ENCODE measurements around the gene ZNF398. TPM values are rescaled to one million over a fixed set of nuclear protein-coding genes. Genes with fewer than 3 reads are reported as not detected.
A peak's percentile ranks its signal among the peaks of the same experiment; 100 is the strongest.

ZNF398 gene, protein sequence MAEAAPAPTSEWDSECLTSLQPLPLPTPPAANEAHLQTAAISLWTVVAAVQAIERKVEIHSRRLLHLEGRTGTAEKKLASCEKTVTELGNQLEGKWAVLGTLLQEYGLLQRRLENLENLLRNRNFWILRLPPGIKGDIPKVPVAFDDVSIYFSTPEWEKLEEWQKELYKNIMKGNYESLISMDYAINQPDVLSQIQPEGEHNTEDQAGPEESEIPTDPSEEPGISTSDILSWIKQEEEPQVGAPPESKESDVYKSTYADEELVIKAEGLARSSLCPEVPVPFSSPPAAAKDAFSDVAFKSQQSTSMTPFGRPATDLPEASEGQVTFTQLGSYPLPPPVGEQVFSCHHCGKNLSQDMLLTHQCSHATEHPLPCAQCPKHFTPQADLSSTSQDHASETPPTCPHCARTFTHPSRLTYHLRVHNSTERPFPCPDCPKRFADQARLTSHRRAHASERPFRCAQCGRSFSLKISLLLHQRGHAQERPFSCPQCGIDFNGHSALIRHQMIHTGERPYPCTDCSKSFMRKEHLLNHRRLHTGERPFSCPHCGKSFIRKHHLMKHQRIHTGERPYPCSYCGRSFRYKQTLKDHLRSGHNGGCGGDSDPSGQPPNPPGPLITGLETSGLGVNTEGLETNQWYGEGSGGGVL
- total RNA-seq = 11.7 and 14.2 TPM in 2 replicates

DNA sequence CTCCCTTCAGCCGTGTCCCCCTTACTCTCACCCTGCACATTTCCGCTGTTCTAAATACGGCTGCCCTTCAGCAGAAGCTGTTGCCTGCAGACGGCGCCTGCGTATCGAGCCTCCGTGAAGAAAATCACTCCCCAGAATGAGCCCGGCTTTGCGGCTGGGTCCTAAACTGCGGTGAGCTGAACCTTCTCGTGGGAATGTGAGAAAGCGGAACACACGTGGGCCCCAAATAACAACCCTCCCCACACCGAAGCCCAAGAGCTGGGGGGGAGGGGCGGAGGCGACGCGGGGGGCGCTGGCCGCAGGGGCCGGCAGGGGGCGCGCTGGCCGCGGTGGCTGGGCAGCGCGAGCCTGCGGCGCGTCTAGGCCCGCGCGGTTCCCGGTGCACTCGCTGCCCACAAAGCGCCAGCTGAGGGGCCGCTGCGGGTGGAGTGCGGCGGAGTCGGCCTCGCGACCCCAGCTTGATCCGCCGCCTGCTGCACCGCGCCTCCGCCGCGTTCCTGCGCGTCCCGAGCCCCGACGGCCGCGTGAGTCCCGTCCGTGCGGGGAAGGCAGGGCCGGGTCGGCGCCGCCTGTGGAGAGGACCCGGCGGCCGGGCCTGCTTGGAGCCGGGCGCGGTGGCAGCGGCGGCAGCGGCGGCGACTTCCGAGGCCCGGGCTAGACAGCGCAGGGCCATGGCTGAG lies at the start of gene ZNF398:
ZNF398 (plus strand) TSS at position 382 of the 680 bp plus-strand sequence; CDS start at position 672, 290 bp downstream.
- Mint-ChIP-seq H3K9me3 (no peaks in the 10 kb centered on the region), H3K27me3 (no peaks in the 10 kb centered on the region), H3K4me1 (peaks cover 26% of the 10 kb centered on the region), H3K27ac (peak within 1 kb of the TSS; percentile 93), H3K36me3 (ENCODE audit: low read depth) (peaks cover 12% of the 10 kb centered on the region), H3K4me3 (peak within 1 kb of the TSS; percentile 93)
- intact Hi-C loops (cut with micrococcal nuclease) = loop anchor here (1.0 kb wide), 4 partner anchors 21 to 92 kb away; partner anchors contain the start of genes ZNF212, ZNF282 and ZNF425
- DNase-seq = peak; percentile 93

DNA sequence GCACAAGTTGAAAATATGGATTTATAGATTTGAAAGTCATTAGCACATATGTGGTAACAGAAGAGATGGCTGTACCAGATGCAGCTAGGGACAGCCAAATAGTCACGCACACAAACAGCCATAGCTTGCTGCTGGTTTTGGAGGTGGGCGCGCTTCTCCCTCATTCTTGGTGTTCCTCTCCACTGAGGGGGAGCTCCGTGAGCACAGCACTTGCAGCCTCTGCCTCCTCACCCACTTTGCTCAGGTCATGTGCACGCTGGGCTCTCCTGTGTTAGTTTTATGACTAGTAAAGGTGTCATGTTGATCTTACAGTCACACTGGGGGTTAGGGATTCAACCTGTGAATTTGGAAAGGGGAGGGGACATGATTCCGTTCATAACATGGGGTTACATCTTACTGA lies 48.2 kb upstream of the ZNF398 start:
- no peaks in the 10 kb centered on the region for H3K27me3 Mint-ChIP-seq
- intact Hi-C loops (cut with micrococcal nuclease) = no loop called here
- DNase-seq = no peak
- H3K4me1 Mint-ChIP-seq = no peaks in the 10 kb centered on the region
- no peaks in the 10 kb centered on the region for H3K36me3 Mint-ChIP-seq (ENCODE audit: low read depth)
- H3K27ac Mint-ChIP-seq = no peak overlapping the region
- no peak overlapping the region for H3K4me3 Mint-ChIP-seq
- no peaks in the 10 kb centered on the region for H3K9me3 Mint-ChIP-seq

DNA sequence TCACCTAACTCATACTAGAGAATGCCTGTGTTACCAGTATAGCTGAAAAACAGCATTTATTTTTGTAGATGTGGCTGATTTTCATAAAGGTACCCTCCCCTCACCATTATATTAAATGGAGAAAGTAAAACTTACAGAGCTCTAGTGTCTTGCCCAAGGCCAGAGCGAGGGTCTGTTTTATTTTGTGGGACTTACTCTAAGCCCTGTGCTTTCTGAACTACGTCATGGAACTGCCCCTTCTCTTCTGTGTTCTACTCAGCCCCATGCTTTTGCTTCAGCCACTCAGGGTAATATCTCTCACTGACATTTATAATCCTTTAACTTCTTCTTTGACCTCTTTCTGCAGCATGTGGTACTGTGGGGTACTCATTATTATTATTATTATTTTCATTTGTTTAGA lies 46.4 kb upstream of the ZNF398 start:
- Mint-ChIP-seq H3K27me3 (no peaks in the 10 kb centered on the region), H3K27ac (no peak overlapping the region), H3K4me1 (no peaks in the 10 kb centered on the region), H3K4me3 (no peak overlapping the region), H3K9me3 (no peaks in the 10 kb centered on the region), H3K36me3 (ENCODE audit: low read depth) (no peaks in the 10 kb centered on the region)
- intact Hi-C loops (cut with micrococcal nuclease) = no loop called here
- no peak for DNase-seq

DNA sequence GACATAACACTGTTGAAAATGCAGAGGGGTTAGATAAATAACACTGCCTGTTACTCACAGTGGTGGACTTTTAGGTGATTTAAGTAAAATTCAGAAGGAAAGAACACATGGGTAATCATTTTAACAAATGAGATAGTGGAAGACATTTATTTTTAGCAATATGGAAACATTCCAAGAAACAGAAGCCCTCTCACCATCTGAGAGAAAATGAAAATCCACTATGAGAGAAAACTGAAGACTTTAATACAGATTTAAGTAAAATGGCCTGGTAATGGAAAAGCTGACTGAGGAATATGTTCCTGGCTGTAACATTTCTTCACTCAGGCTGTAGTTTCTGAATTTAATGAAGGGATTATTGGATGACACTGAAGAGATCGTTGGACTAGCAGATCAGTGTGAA lies 44.6 kb upstream of the ZNF398 start:
- Mint-ChIP-seq H3K36me3 (ENCODE audit: low read depth) (no peaks in the 10 kb centered on the region), H3K4me3 (no peak overlapping the region), H3K9me3 (no peaks in the 10 kb centered on the region), H3K4me1 (no peaks in the 10 kb centered on the region), H3K27ac (no peak overlapping the region), H3K27me3 (no peaks in the 10 kb centered on the region)
- intact Hi-C loops (cut with micrococcal nuclease) = no loop called here
- DNase-seq = no peak

DNA sequence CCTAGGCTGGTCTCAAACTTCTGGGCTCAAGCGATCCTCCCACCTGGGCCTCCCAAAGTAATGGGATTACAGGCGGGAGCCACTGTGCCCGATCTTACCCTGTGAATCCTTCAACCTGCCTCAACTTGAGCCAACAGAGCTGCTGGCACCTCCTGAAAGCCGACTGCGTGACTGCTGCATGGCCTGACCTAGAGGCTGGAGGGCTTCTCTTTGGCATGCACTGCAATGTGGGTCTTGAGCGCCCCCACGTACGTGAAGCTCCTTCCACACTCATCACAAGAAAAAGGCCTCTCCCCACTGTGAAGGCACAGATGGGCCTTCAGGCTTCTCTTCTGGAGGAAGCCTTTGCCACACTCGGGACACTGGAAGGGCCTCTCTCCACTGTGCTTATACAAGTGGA lies 43.8 kb upstream of the ZNF398 start:
- Mint-ChIP-seq H3K9me3 (no peaks in the 10 kb centered on the region), H3K27me3 (no peaks in the 10 kb centered on the region), H3K27ac (no peak overlapping the region), H3K36me3 (ENCODE audit: low read depth) (no peaks in the 10 kb centered on the region), H3K4me1 (no peaks in the 10 kb centered on the region), H3K4me3 (no peak overlapping the region)
- intact Hi-C loops (cut with micrococcal nuclease) = no loop called here
- no peak for DNase-seq

DNA sequence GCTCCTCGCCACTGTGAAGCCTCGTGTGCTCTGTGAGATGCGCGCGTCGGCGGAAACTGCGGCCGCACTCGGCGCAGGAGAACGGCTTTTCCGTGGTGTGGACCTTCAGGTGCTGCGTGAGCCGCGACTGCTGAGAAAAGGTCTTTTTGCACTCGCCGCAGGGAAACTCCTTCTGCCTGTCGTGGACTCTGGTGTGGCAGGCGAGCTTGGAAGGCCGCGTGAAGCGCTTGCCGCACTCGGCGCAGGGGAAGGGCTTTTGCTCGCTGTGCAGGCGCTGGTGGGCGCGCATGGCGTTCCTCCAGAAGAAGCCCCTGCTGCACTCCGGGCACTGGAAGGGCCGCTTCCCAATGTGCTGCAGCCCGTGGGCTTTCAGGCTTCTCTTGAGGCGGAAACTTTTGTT lies 43.0 kb upstream of the ZNF398 start:
- Mint-ChIP-seq H3K4me1 (no peaks in the 10 kb centered on the region), H3K27ac (no peak overlapping the region), H3K4me3 (no peak overlapping the region), H3K36me3 (ENCODE audit: low read depth) (no peaks in the 10 kb centered on the region), H3K9me3 (no peaks in the 10 kb centered on the region), H3K27me3 (no peaks in the 10 kb centered on the region)
- intact Hi-C loops (cut with micrococcal nuclease) = no loop called here
- DNase-seq = no peak

DNA sequence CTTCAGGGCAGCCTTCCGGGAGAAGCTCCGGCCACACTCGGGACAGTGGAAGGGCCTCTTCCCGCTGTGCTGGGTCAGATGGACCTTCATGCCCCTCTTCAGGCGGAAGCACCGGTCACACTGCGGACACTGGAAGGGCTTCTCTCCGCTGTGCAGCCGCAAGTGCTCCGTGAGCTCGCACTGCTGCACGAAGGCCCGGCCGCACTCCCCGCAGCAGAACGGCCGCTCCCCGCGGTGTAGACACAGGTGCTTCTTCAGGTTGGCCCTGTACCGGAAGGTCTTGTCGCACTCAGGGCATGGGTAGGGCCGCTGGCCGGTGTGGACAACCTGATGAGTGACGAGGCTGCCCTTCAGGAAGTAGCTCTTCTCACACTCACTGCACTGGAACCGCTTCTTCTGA lies 42.5 kb upstream of the ZNF398 start:
- Mint-ChIP-seq H3K9me3 (no peaks in the 10 kb centered on the region), H3K36me3 (ENCODE audit: low read depth) (no peaks in the 10 kb centered on the region), H3K4me3 (no peak overlapping the region), H3K27me3 (no peaks in the 10 kb centered on the region), H3K27ac (no peak overlapping the region), H3K4me1 (no peaks in the 10 kb centered on the region)
- no peak for DNase-seq
- intact Hi-C loops (cut with micrococcal nuclease) = no loop called here

DNA sequence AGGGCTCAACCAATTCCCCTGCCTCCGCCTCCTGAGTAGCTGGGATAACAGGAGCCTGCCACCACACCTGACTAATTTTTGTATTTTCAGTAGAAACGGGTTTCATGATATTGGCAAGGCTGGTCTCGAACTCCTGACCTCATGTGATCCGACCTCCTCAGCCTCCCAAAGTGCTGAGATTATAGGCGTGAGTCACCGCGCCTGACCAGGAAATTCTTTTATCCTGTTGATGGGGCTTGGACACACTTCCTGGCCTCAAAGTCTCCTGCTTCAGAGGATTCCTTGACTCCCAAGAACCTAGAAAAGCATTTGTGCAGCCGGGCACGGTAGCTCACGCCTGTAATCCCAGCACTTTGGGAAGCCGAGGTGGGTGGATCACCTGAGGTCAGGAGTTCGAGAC lies 37.3 kb upstream of the ZNF398 start:
- H3K27me3 Mint-ChIP-seq = no peaks in the 10 kb centered on the region
- no peak overlapping the region for H3K4me3 Mint-ChIP-seq
- no peak for DNase-seq
- intact Hi-C loops (cut with micrococcal nuclease) = no loop called here
- no peaks in the 10 kb centered on the region for H3K36me3 Mint-ChIP-seq (ENCODE audit: low read depth)
- H3K9me3 Mint-ChIP-seq = no peaks in the 10 kb centered on the region
- H3K4me1 Mint-ChIP-seq = no peaks in the 10 kb centered on the region
- no peak overlapping the region for H3K27ac Mint-ChIP-seq

DNA sequence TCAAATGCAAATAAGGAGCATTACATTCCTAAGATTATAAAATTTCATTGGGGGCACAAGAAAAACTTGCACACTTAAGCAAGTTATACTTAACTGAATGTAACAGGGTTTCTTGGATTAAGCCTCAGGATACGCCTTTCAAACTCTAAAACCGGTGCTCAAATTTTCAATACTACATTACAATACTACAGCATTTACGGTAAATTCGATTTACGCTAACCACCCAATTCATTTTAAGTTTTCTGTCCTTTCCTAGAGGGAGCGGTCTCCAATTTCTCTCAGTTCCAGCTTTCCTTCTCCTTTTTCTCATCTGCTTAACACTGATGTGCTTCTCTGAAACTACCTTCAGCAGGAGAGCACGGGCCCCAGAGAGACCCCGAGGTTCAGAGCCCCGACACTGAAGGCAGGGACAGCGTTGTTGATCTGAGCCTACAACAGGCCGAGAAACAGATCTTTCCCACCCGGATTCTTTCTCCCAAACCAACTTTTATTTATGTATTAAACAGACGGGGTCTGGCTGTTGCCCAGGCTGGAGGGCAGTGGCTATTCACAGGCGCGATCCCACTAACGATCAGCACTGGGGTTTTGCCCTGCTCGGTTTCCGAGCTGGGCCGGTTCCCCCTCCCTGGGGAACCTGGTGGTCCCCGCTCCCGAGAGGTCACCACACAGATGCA lies 21.9 kb upstream of the ZNF398 start:
- Mint-ChIP-seq H3K9me3 (no peaks in the 10 kb centered on the region), H3K27ac (peak overlapping the region; percentile 98), H3K36me3 (ENCODE audit: low read depth) (peaks cover 29% of the 10 kb centered on the region), H3K27me3 (no peaks in the 10 kb centered on the region), H3K4me1 (peaks cover 18% of the 10 kb centered on the region), H3K4me3 (peak overlapping the region; percentile 90)
- intact Hi-C loops (cut with micrococcal nuclease) = loop anchor here (5.0 to 10.0 kb wide), 2 partner anchors 139 to 372 kb away; partner anchors contain the start of genes ZNF746 and ZNF783
- peak; percentile 71 for DNase-seq

DNA sequence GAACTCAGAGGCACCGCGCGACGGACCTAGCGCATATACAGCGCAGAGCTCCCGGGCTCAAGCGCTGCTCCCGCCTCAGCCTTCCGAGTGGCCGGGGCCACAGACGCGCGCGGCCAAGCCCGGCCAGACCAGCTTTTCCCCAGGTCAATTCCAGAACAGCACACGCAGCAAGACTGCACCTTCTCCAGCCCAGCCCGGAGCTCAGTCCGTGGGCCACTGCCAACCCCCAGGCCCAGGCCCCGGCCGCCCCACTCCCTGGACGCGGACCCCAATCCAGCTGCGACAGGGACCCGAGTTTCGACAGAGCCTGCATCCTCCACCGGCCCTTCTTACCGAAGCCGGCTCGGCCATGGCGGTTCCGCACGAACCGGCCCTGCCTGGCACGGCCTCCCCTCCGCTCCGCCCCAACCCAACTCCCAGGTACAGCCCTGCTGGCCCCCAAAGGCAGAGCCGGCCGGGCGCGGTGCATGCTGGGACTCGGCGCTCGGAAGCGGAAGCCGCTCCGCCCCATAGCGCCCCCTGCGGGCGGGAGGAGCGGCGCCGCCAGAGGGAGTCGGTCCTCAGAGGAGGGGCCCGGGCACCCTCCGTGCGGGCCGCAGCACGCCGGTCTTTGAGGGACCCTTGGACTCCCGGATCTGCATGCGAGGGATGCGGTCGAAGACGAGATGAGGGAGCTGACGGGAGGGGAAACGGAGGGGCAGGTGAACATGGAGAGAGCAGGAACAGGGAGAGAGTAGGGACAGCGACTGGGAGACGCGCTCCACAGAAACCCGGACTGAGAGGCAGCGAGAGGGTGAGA lies 21.2 kb upstream of the ZNF398 start, which contains the start of gene ZNF425:
ZNF425 (minus strand) TSS at position 462 of the 799 bp plus-strand sequence; CDS start at position 351, 111 bp downstream.
- Mint-ChIP-seq H3K27ac (peak within 1 kb of the TSS; percentile 98), H3K4me1 (peaks cover 18% of the 10 kb centered on the region), H3K9me3 (peaks cover 5% of the 10 kb centered on the region), H3K27me3 (no peaks in the 10 kb centered on the region), H3K36me3 (ENCODE audit: low read depth) (peaks cover 36% of the 10 kb centered on the region), H3K4me3 (peak within 1 kb of the TSS; percentile 90)
- intact Hi-C loops (cut with micrococcal nuclease) = loop anchor here (1.0 to 10.0 kb wide), 7 partner anchors 21 to 371 kb away; partner anchors contain the start of genes PDIA4, ZNF398, ZNF746 and ZNF783
- DNase-seq = peak; percentile 99

DNA sequence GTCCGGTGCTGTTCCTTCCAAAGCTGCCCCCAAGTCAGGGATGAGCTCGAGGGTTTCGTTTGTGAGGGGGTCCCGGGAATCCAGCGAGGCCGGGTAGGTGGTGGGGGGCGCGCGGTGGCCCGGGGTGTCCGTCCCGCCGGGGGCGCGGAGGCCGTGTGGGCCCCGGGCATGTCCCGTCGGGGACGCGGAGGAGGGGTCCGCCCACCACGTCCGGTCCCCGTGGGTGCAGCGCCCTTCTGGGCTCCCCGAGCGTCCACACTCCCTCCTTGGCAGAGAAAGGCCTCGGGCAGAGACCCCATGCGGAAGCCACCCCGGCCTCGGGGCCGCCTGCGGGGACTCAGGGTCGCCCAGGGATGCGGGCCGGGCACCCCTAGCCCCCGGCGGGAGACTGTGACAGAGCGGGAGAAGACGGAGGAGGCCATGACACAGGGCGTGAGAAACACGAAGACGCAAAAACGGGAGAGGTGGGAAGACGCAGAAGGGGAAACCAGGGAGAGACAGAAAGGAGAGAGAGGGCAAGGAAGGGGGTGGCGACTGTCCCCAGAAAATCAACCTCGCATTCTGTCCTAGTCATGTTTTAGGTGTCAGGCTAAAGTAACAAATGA lies 20.5 kb upstream of the ZNF398 start:
- Mint-ChIP-seq H3K27ac (peak overlapping the region; percentile 98), H3K4me3 (peak overlapping the region; percentile 90), H3K4me1 (peaks cover 18% of the 10 kb centered on the region), H3K36me3 (ENCODE audit: low read depth) (peaks cover 43% of the 10 kb centered on the region), H3K9me3 (peaks cover 5% of the 10 kb centered on the region), H3K27me3 (no peaks in the 10 kb centered on the region)
- DNase-seq = peak; percentile 92
- intact Hi-C loops (cut with micrococcal nuclease) = loop anchor here (1.0 to 10.0 kb wide), 8 partner anchors 21 to 371 kb away; partner anchors contain the start of genes PDIA4, ZNF282, ZNF398 and ZNF746

DNA sequence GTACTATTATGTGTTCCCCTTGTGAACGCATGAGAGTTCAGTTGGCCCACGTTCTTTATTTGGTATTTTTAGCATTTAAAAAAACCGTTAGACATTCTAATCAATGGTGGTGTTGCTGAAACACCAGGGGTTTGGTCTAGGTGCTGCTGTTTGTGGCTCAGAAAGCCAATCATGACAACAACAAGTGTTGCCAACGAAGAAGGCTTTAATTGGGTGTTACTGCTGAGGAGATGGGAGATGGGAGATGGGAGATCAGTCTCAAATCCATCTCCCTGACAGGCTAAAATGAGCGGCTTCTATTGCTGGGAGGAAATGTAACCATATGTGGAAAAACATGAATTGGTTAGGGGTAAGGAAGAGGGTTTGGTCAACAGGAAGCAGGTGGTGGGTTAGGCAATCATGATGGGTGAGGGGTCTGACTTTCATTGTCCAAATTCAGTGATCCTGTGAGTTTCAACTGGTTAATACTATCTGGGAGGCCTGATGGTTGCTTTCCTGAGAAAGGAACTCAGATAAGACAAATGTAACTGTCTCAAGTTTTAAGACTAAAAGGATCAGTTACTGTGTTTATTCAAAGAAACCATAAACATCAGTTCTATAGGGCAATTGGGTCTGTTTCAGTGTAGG lies 16.6 kb upstream of the ZNF398 start:
- H3K4me3 Mint-ChIP-seq = no peak overlapping the region
- intact Hi-C loops (cut with micrococcal nuclease) = no loop called here
- no peak for DNase-seq
- peak overlapping the region; percentile 45 for H3K27ac Mint-ChIP-seq
- peaks cover 5% of the 10 kb centered on the region for H3K9me3 Mint-ChIP-seq
- H3K36me3 Mint-ChIP-seq (ENCODE audit: low read depth) = peaks cover 60% of the 10 kb centered on the region
- H3K27me3 Mint-ChIP-seq = no peaks in the 10 kb centered on the region
- peaks cover 10% of the 10 kb centered on the region for H3K4me1 Mint-ChIP-seq
